K562 (cell line): ENCODE measurements around the gene VSTM2B. TPM values are rescaled to one million over a fixed set of nuclear protein-coding genes. Genes with fewer than 3 reads are reported as not detected.

ENCODE experiments used
- ATAC-seq: fragments of 200-7000 bp; cut with Tn5 transposase; 3 replicates; pipeline ENCODE4 v1.9.1; 2020; ENCODE audit warnings: moderate library complexity
- BruUV-seq: library from RNA; stranded (reverse); fragments of 400-500 nt; replicated peaks from 2 replicates; lab custom pipeline; 2021; lab: Mats Ljungman, UMichigan
- CTCF ChIA-PET: fragments of 300-600 bp; formaldehyde crosslinking; extraction: SDS; loops from one replicate; lab custom pipeline; 2021; ENCODE audit warnings: low intra/inter-chr PET ratio; lab: Yijun Ruan, JAX
- POLR2A ChIA-PET: fragments of 300-600, 350-650 bp; sonication (Branson Sonifier 250); formaldehyde crosslinking; extraction: SDS; loops from one replicate; lab custom pipeline; 2021; ENCODE audit warnings: antibody characterized with exemption, inconsistent platforms; lab: Yijun Ruan, JAX
- DNase-seq, 4 experiments: peaks; one replicate each; pipeline versions ENCODE4 v3.0.0 to v3.0.0-alpha.2; 2011 to 2018; ENCODE audit warnings: low spot score in 3 of 4, mixed read lengths in 3 of 4; ENCODE audit errors: extremely low read depth in 1 of 4
- FAIRE-seq: peaks from 2 replicates; lab custom pipeline; 2011; peaks lifted over from hg19 to GRCh38; lab: Jason Lieb, UNC
- H2AFZ ChIP-seq: 2 replicates; pipeline ENCODE4 v1.6.0; 2011; ENCODE audit warnings: low read depth, low read length, control low read depth, inconsistent platforms
- H3K27ac ChIP-seq: fragments of 200-600 bp; 3 replicates; pipeline ENCODE4 v1.8.0; 2011; ENCODE audit warnings: low read depth, mild to moderate bottlenecking, control low read depth, inconsistent platforms, low read length, moderate library complexity, mixed read lengths; ENCODE audit errors: extremely low read depth
- H3K27me3 ChIP-seq, 2 experiments: fragments of 300-600 bp in 1 of 2; 2 replicates in 1 of 2; 3 replicates in 1 of 2; pipeline versions ENCODE4 v1.6.0 to v1.8.0; 2011; ENCODE audit warnings: inconsistent platforms in 2 of 2, low read length in 2 of 2, mild to moderate bottlenecking in 1 of 2, mixed read lengths in 1 of 2, moderate library complexity in 1 of 2; ENCODE audit not compliant: control insufficient read depth in 2 of 2, insufficient read depth in 2 of 2
- H3K36me3 ChIP-seq: fragments of 300-600 bp; 3 replicates; pipeline ENCODE4 v1.8.0; 2011; ENCODE audit warnings: mild to moderate bottlenecking, low read length, inconsistent platforms; ENCODE audit not compliant: control insufficient read depth, insufficient read depth
- H3K4me1 ChIP-seq, 2 experiments: fragments of 200-600 bp in 1 of 2; replicated peaks in 1 of 2; 2 replicates in 1 of 2; 3 replicates in 1 of 2; pipeline versions ENCODE4 v1.5.1 to v1.8.0; 2011; ENCODE audit warnings: inconsistent platforms in 2 of 2, low read length in 2 of 2, mild to moderate bottlenecking in 1 of 2, mixed read lengths in 1 of 2, moderate library complexity in 1 of 2; ENCODE audit not compliant: control insufficient read depth in 2 of 2, insufficient read depth in 2 of 2
- H3K4me2 ChIP-seq: 2 replicates; pipeline ENCODE4 v1.6.1; 2011; ENCODE audit warnings: low read length, control low read depth, inconsistent platforms, mixed read lengths; ENCODE audit not compliant: insufficient read depth
- H3K4me3 ChIP-seq: fragments of 200-600 bp; sonication (generic), shearing (Covaris generic); 2 replicates; pipeline ENCODE4 v1.5.1; 2016; ENCODE audit warnings: control low read depth, inconsistent platforms
- H3K79me2 ChIP-seq: fragments of 200-600 bp; 3 replicates; pipeline ENCODE4 v1.8.0; 2011; ENCODE audit warnings: low read length, inconsistent platforms; ENCODE audit not compliant: control insufficient read depth, insufficient read depth
- H3K9ac ChIP-seq, 2 experiments: 2 replicates each; pipeline versions ENCODE4 v1.6.0 to v1.6.1; 2011; ENCODE audit warnings: low read depth in 2 of 2, low read length in 2 of 2, control low read depth in 1 of 2, inconsistent platforms in 1 of 2, mild to moderate bottlenecking in 1 of 2, mixed read lengths in 1 of 2; ENCODE audit not compliant: insufficient read depth in 1 of 2
- H3K9me1 ChIP-seq: one replicate; pipeline ENCODE4 v1.6.0; 2011; ENCODE audit warnings: inconsistent platforms, mild to moderate bottlenecking, low read length, moderate library complexity; ENCODE audit not compliant: control insufficient read depth, insufficient read depth
- H3K9me3 ChIP-seq: replicated peaks from 2 replicates; pipeline ENCODE4 v1.5.1; 2011; ENCODE audit warnings: low read depth, low read length, inconsistent platforms; ENCODE audit not compliant: control insufficient read depth, insufficient read depth
- H4K20me1 ChIP-seq: replicated peaks from 2 replicates; pipeline ENCODE4 v1.6.1; 2011; ENCODE audit warnings: low read length, inconsistent platforms, mixed read lengths; ENCODE audit not compliant: control insufficient read depth, insufficient read depth
- EP400 ChIP-seq: fragments of 450-650 bp; IDR thresholded peaks from 2 replicates; pipeline ENCODE4 v1.6.1; 2017; ENCODE audit warnings: antibody characterized with exemption, mild to moderate bottlenecking, moderate library complexity
- ETS1 ChIP-seq: conservative IDR thresholded peaks from 2 replicates; pipeline ENCODE4 v1.6.1; 2011; ENCODE audit warnings: low read depth, mild to moderate bottlenecking, low read length; ENCODE audit not compliant: control insufficient read depth
- ETV5 ChIP-seq: sonication (generic); formaldehyde crosslinking; IDR thresholded peaks from 2 replicates; pipeline ENCODE4 v1.4.0; 2020; ENCODE audit warnings: low read depth, mild to moderate bottlenecking, missing genetic modification reagents
- HDAC8 ChIP-seq: fragments of 450-650 bp; IDR thresholded peaks from 2 replicates; pipeline ENCODE4 v1.6.1; 2016; ENCODE audit warnings: mild to moderate bottlenecking, missing genetic modification characterization, moderate library complexity, missing compliant biosample characterization
- HOXB6 ChIP-seq: fragments of 250-450 bp; sonication (Bioruptor Pico); IDR thresholded peaks from 2 replicates; pipeline ENCODE4 v1.5.1; 2022; ENCODE audit warnings: mild to moderate bottlenecking, borderline replicate concordance
- JUN ChIP-seq, 2 experiments: sonication (generic) in 1 of 2; formaldehyde crosslinking in 1 of 2; IDR thresholded peaks; 2 replicates each; pipeline versions ENCODE4 v1.6.1 to v1.8.0; 2012 to 2022; ENCODE audit warnings: borderline replicate concordance in 2 of 2, mild to moderate bottlenecking in 2 of 2, improper control_type of control experiment in 1 of 2, low read depth in 1 of 2, low read length in 1 of 2, missing genetic modification reagents in 1 of 2
- KDM1A ChIP-seq, 2 experiments: fragments of 450-650 bp; IDR thresholded peaks; 2 replicates each; pipeline ENCODE4 v1.6.1; 2016; ENCODE audit warnings: mild to moderate bottlenecking in 2 of 2
- PKNOX1 ChIP-seq: fragments of 450-650 bp; IDR thresholded peaks from 2 replicates; pipeline ENCODE4 v1.6.1; 2016
- SNAPC5 ChIP-seq: fragments of 250-450 bp; sonication (Bioruptor Pico); IDR thresholded peaks from 2 replicates; pipeline ENCODE4 v1.8.0; 2021; ENCODE audit warnings: moderate library complexity, mild to moderate bottlenecking, inconsistent platforms
- SUPT5H ChIP-seq: fragments of 450-650 bp; IDR thresholded peaks from 2 replicates; pipeline ENCODE4 v1.6.1; 2016
- ZNF354B ChIP-seq: fragments of 250-450 bp; sonication (Bioruptor Pico); IDR thresholded peaks from 2 replicates; pipeline ENCODE4 v1.4.0; 2020
- ZNF740 ChIP-seq, 3 experiments: fragments of 200-800 bp in 1 of 3; sonication (Bioruptor generic) in 1 of 3; sonication (generic) in 1 of 3; formaldehyde crosslinking in 1 of 3; IDR thresholded peaks; 2 replicates each; pipeline versions ENCODE4 v1.6.1 to v1.8.0; 2016 to 2022; ENCODE audit warnings: mild to moderate bottlenecking in 2 of 3, missing compliant biosample characterization in 2 of 3, missing genetic modification characterization in 2 of 3, missing genetic modification reagents in 1 of 3
- ZNF785 ChIP-seq: fragments of 250-450 bp; sonication (Bioruptor Pico); IDR thresholded peaks from 2 replicates; pipeline ENCODE4 v1.4.0; 2020; ENCODE audit warnings: mild to moderate bottlenecking
- WGBS: fragments of 100-300 bp; shearing (Covaris generic); methylation state at CpG from one replicate; pipeline ENCODE4 v1.1.6; 2016; ENCODE audit warnings: low coverage, mixed read lengths; ENCODE audit not compliant: insufficient coverage; ENCODE audit errors: missing lambda C conversion rate; 5-methylcytosine and 5-hydroxymethylcytosine counted together
- in situ Hi-C: fragments of 300-500 bp; cut with MboI; formaldehyde crosslinking; loops from 4 replicates; pipeline ENCODE4 v1.15.0; 2018; ENCODE audit warnings: inconsistent platforms, mixed read lengths
- intact Hi-C: fragments of 100-400 bp; cut with micrococcal nuclease; formaldehyde crosslinking; loops from 2 replicates; pipeline ENCODE4 v1.14.2; 2022
- polyA plus RNA-seq, 8 experiments: library from polyadenylated mRNA; depleted of rRNA in 4 of 8; stranded (reverse) in 5 of 8; unstranded in 3 of 8; fragments of >200 nt; fragmentation: Nextera tagmentation in 2 of 8; fragmentation: Illumina TruSeq in 1 of 8; extraction: Ambion mirVana in 2 of 8; extraction: Trizol in 1 of 8; gene quantifications; 2 replicates each; pipeline versions ENCODE4 v1.2.1 to v1.2.3, GENCODE V29; 2011 to 2014; ENCODE audit warnings: inconsistent platforms in 1 of 8, missing spikeins in 1 of 8
- total RNA-seq, 7 experiments: library from RNA; depleted of rRNA in 6 of 7; stranded (reverse); fragments of >200 nt in 6 of 7; fragmentation: Illumina TruSeq in 2 of 7; extraction: Trizol in 2 of 7; gene quantifications; 2 replicates each; pipeline versions ENCODE4 v1.2.1 to v1.2.3, GENCODE V29; 2011 to 2021; ENCODE audit warnings: low replicate concordance in 1 of 7

Gene VSTM2B
- total and polyA plus RNA-seq, 9 of the 15 experiments (the other 6 are each of a cell fraction or from before 2014, with no cell fraction given) = not detected

- TF ChIP-seq PKNOX1 (no peak), EP400 (no peak), ZNF354B (CRISPR knock-in tag) (no peak), KDM1A (IDR thresholded peaks at IDR 0.05) (no peak), SNAPC5 (CRISPR knock-in tag) (no peak), SUPT5H (no peak), JUN (IDR thresholded peaks at IDR 0.05; ENCODE audit: borderline replicate concordance, low read depth, low read length) (no peak), JUN (CRISPR knock-in tag; IDR thresholded peaks at IDR 0.05; ENCODE audit: borderline replicate concordance) (no peak), HOXB6 (CRISPR knock-in tag) (no peak), ETV5 (CRISPR knock-in tag) (no peak)
Observed at GRCh38 chr19:29504454-29504853, 21.3 kb upstream of the VSTM2B start (continued).

- no TSS peak for BruUV-seq
- Histone ChIP-seq H3K9me3 (no peaks in the 10 kb centered on the region), H3K9ac (no peak overlapping the region; a peak in 1 of 4 replicates), H3K4me2 (no peak overlapping the region), H3K27me3 (peaks cover 0 to 25% of the 10 kb centered on the region in 2 experiments; a peak in 2 of 5 replicates), H4K20me1 (no peaks in the 10 kb centered on the region; the same call in 1 of the 2 replicates), H2AFZ (no peak overlapping the region), H3K36me3 (no peaks in the 10 kb centered on the region), H3K27ac (no peak overlapping the region), H3K4me1 (no peaks in the 10 kb centered on the region), H3K79me2 (no peaks in the 10 kb centered on the region), H3K9me1 (no peaks in the 10 kb centered on the region), H3K4me3 (no peak overlapping the region)
- no peak for DNase-seq
- no peak for ATAC-seq
- intact Hi-C loops (no loop called here), in situ Hi-C loops (no loop called here)
- 0% methylated on average over 13 of the region's 13 CpGs for WGBS
- TF ChIP-seq HDAC8 (tag) = no peak
- no peak for TF ChIP-seq ZNF740 (CRISPR knock-in tag; IDR thresholded peaks at IDR 0.05)
- TF ChIP-seq ZNF740 (tag; IDR thresholded peaks at IDR 0.05) = no peak
- no peak for TF ChIP-seq ETS1
- no peak for TF ChIP-seq ZNF785 (CRISPR knock-in tag)
- ChIA-PET CTCF (no interaction called here), POLR2A (no interaction called here)
- no peak for FAIRE-seq
Observed at GRCh38 chr19:29505097-29505824, 20.5 kb upstream of the VSTM2B start.
